NCI-H1436 treated with DMSO at 0.1 percent for 48 hours (cell line): ENCODE results near the gene CRYBG2.

Experiments
- DNase-seq: peaks from one replicate; lab custom pipeline; 2025; lab: John Stamatoyannopoulos, UW

The CRYBG2 gene

DNA sequence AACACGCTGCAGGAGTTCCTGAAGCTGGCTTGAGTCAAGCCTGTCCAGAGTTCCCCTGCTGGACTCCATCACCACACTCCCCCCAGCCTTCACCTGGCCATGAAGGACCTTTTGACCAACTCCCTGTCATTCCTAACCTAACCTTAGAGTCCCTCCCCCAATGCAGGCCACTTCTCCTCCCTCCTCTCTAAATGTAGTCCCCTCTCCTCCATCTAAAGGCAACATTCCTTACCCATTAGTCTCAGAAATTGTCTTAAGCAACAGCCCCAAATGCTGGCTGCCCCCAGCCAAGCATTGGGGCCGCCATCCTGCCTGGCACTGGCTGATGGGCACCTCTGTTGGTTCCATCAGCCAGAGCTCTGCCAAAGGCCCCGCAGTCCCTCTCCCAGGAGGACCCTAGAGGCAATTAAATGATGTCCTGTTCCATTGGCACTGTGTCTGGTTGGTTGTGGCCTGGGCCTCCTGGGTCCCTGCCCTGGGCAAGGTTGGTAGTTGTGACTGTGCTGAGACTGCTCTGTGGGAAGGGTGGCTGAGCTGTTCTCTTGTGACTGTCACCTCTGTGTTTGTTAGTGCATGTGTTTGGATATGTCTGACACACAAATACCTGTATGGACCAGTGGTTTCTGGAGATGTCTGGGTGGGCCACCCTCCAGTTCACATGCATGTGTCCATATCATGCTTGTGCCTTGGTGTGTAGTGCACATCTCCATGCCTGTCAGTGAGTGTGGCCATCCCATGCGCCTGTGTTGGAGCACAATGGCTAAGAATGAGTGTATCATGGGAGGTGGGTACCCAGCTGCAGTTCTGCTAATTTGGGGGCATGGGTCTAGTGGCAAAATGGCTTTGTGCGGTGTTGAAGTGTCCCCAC, 72.6 kb downstream of the CRYBG2 start:
- no peak for DNase-seq

DNA sequence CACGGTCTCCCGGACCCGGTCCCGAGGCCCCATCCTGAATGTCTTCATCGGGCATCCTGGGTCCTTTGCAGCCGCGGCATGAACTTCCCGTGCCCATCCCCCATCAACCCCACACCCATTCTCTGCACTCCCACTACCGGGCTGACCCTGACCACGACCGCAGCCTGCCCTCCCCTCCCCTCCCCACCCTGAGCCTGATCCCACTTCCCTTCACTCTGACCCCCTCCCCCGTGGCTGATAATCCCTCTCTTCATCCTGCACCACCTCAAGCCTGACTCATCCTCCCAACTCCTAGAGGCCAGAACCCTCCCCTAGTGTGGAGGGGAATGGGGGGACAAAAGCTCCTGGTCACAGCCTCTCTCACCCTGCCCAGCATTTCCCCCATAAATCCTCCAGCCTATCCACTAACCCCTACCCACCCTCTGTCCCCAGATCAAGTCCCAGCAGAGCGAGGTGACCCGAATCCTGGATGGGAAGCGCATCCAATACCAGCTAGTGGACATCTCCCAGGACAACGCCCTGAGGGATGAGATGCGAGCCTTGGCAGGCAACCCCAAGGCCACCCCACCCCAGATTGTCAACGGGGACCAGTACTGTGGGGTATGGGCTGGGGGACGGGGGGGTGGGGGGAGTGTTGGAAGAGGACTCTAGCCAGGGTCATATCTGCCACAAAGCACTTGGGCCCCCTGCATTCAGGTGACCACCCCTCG, 73.4 kb downstream of the CRYBG2 start:
- DNase-seq = no peak

DNA sequence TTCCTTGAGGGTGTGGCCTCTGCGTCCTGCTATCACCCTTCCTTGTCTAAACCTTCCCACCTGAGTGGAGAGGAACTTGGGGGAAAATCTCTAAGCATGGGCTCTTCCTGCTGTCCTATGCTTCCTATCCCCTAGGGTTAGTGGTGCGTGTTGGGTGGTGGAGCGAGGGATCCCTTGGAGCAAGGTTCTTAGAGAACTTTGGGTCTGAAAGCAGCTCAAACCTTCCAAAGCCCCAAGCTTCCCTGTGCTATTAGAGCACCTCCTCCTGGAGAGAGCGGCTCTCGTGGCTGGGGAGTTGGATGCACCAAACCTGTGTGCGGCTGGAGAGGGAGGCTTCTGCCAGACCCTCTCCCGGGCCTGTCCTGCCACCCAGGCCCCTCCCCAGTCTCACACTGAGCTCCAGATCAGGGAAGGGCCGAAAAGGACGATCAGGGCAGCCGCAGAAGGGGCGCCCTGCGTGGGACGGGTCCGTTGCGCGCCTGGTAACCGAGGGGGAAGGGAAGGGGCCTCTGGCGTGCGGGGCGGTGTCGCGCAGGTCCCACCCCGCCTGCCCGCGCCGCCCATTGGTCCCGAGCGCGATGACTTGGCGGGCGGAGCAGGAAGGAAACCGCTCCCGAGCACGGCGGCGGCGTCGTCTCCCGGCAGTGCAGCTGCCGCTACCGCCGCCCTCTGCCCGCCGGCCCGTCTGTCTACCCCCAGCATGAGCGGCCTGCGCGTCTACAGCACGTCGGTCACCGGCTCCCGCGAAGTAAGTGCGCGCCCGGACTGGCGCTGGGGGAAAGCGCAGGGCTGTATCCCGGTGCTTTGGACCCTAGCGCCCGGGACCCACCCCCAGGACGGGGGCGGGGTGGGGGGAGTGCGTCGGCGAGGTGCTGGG, 74.2 kb downstream of the CRYBG2 start, which contains the start of gene SH3BGRL3:
SH3BGRL3 (plus strand) TSS at position 631 of the 877 bp plus-strand sequence; CDS start at position 701, 70 bp downstream.
- DNase-seq = no peak

DNA sequence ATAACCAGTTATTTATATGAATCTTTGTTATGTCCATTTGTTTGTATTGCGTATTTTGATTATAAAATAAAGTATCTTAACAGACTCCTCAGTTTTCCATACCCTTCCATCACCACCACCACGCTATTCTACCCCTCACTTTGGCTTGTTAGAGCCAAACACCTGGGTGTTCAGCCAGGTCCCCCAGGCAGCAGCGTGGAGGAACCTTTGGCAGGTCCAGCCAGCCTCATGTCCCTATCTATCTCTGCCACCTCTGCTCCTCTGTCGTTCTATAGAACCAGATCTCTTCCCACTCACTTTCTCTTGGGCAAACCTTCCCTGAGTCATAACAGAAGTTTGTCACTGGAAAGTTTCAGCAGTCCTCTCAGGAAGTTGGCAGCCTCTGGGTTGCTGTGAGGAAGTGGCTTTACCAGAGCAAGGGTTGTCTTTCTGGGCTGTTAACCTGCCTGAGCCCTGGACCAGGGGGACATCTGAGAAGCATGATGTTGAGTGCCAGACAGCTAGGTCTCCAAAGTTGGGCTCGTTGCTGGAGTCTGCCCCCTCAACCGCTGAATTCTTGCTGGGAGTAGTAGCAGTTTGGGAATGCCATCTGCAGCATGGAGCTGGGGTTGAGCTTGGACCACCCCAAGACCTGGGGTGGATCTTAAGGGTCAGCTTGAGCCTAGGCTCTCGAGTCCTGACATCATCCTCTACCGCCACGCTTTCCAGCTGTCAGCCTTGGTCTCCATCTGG, 75.0 kb downstream of the CRYBG2 start:
- no peak for DNase-seq

DNA sequence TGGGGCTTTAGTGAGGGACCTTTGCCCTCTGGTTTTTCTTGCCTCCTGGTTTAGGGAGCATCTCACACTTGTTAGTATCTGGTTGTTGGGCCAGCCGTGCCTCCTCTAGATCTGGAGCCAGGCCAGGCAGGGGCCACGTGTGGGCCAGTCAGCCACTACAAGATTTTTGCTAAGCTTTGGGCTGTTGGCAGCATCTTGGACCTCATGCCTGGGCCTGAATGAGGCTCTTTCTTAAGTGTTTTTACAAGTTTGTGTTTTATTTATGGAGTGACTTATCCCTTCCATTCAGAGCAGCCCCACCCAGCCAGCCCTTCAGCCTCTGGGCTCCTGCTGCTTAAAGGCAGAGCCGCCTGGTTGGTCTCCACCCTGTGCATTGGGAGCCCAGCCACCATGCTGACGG, 75.6 kb downstream of the CRYBG2 start:
- no peak for DNase-seq

DNA sequence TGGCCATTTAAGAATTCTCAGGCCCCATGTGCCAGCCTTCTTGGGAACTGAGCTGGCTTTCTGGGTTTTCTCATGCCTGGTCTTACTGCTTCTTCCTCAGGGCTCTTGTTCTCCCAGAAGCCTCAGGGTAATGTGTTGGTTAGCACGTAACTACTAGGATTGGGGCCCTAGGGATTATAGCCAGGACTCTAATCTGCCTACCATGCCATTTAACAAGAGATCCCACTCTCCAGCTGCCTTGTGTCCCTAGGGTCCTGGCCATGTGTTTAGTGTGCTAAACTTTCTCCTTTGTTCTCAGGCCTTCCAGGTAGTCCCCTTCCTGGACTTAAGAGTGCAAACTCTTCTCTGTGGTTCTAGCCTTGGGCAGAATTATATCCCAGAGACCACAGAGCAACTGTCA, 76.2 kb downstream of the CRYBG2 start:
- no peak for DNase-seq

DNA sequence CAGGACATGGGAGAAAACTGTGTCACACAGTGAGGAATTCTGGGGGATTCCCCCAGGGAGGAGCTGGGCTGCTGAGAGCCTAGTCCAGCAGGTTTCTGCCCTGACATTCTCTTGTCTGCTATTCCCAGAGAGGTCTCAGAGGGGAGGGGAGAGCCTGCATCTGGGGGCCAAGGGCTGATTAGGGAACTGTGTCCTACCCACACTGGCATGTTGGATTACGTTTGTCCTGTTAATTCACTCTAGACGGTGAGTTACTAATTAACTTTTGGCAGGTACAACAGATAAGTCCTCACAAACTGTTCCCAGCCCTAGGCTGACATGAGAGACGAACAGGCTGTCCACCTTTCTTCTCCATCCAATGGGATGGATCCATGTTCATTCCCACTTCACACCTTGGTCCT, 76.7 kb downstream of the CRYBG2 start:
- DNase-seq = no peak

DNA sequence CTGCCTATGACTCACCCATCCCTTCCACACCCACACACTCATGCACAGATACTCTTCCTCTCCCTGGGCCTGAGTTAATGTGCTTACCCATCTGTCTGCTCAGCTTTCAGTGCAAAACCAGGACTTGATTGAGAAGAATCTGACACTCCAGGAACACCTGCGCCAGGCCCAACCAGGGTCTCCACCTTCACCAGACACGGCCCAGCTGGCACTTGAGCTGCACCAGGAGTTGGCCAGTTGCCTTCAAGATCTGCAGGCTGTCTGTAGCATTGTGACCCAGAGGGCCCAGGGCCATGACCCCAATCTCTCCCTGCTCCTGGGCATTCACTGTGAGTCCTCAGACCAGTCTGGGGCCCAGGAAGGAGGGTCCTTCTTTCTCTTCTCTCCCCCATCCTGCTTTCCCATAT, 77.5 kb downstream of the CRYBG2 start:
- no peak for DNase-seq

DNA sequence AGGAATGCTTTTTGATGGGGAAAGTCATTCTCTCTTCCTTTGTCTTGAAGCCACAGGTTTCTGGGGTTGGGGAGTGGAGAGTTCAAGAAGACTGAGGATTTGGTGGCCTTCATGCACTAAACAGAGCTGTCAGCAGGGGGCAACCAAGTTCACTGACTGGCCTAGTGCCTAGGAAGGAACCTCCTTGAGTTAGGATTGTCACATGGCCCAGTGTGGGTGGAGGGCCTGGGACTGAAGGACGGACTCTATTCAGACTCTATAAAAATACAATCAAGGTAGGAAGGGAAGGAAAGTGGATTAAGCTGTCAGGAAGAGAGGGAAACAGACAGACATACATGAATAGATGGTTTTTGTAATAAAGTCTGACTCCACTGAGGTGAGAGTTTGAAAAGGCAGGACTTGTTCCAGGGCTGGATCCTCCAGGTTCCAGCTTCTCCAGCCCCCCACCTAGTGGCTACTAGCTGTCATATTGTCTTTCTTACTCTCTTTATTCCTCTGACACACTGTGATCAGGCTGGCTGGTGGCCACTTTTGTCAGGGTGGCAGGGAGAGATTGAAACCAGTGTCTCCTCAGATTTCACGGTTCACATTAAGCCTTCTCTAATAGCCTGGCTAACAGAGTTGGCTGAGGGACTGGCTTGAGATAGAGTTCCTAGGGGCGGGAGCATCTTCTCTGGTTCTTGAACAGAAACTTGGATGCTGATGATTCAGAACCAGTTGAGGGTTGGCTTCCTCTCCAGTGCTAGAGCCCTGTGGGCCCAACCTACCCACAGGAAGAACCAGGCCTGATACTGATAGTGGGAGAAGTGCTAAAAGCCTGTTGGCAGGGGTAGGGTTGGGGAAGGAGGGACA, 78.1 kb downstream of the CRYBG2 start:
- no peak for DNase-seq

DNA sequence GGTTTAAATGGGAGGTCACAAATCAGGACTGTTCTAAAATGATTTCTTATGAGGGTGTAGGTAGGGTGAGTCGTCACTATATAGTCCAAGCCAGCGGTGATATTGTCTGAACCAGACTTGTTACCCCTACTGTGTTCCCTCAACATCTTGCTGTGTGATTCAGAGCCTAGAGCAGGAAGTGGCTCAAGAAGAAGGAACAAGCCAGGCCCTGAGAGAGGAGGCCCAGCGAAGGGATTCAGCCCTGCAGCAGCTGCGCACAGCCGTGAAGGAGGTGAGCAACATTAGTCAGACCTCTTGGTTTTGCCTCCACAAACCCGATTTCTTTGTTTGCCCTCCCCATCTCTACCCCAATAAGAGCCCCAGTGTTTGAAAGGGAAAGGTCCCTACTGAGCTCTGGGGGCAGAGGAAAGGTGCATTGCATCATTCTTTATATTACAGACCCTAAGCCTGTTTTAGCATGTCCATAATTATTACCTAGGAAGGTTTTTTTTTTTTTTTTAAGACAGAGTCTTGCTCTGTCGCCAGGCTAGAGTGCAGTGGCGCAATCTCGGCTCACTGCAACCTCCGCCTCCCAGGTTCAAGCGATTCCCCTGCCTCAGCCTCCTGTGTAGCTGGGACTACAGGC, 79.0 kb downstream of the CRYBG2 start:
- no peak for DNase-seq
